CD4-positive, alpha-beta T cell treated with Interleukin-15 for 1 hour (primary cell): ENCODE results near the gene ZNF557.
A peak's percentile ranks its signal among the peaks of the same experiment; 100 is the strongest.

Source experiments
- DNase-seq: peaks from one replicate; pipeline ENCODE4 v3.0.0-alpha.2; 2020

ZNF557 gene

GRCh38 chr19:7076151-7076550 is 6.6 kb downstream of the ZNF557 start:
- DNase-seq, result no peak

- no peak for DNase-seq
Observed at GRCh38 chr19:7078008-7078407, 8.5 kb downstream of the ZNF557 start.

- no peak for DNase-seq
Observed at GRCh38 chr19:7083076-7083956, 13.8 kb downstream of the ZNF557 start.

- no peak for DNase-seq
Observed at GRCh38 chr19:7088999-7089398, 19.5 kb downstream of the ZNF557 start.

- no peak for DNase-seq
Observed at GRCh38 chr19:7098096-7098495, 28.6 kb downstream of the ZNF557 start.

GRCh38 chr19:7098701-7099596 is 29.4 kb downstream of the ZNF557 start:
- DNase-seq, result peak; percentile 90

GRCh38 chr19:7099597-7099921 is 30.1 kb downstream of the ZNF557 start:
- no peak for DNase-seq

DNA sequence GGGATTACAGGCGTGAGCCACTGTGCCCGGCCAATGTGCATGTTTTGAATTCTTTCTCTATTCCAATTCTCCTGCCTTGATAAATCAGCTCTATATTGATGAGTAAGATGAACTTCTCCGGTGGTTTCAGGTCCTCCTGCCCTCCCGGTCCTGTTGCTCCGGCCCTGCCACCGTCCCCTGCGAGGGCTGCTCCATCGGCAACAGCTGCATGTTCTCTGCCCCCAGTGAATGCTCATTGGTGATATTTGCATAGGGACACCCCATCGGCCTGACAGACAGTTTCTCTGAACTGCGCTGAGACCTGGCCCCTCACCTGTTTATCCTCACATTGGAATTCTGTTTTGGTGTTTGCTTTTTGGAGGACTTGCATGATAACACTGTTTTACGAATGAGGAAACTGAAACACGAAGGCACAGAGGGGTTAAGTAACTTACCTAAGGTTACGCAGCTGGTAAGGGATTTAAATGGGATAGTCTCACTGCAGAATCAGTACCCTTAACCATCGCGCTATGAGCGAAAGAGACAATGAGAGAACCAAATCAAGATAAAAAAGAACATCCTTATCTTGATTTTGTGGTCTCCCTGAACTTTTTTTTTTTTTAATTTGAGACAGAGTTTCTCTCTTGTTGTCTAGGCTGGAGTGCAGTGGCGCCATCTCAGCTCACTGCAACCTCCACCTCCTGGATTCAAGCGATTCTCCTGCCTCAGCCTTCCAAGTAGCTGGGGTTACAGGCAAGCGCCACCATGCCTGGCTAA is 32.2 kb downstream of the ZNF557 start:
- DNase-seq, result no peak

DNA sequence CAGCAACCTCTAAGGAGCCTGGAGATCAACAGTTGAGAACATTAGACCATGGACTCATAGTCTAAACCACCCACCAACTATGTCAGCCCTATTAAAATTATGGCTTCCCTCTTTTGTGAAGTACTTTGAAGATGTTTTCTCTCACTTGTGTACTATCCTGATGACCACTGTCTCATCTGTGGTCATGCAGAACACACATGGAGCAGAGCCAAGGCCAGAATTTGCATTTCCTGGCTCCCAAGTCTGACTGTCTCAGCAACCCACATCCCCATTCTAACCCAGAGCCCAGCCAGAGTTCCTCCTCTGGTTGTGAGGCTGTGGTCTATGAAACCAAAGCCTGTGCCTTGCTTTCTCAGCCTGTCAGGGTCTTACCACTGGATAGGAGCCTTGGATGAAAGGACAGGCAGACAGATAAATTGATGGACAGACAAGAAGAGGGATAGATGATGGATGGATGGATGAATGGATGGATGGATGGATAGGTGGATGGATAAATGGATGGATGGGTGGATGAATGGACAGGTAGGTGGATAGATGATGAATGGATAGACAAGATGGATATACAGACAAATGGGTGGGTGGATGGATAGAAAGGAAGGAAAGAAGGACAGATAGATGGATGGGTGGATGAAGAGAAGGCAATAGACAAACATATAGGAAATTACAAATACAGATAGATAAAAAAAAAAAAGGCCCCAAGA is 35.4 kb downstream of the ZNF557 start:
- no peak for DNase-seq

GRCh38 chr19:7106711-7107657 is 37.5 kb downstream of the ZNF557 start:
- no peak for DNase-seq

DNA sequence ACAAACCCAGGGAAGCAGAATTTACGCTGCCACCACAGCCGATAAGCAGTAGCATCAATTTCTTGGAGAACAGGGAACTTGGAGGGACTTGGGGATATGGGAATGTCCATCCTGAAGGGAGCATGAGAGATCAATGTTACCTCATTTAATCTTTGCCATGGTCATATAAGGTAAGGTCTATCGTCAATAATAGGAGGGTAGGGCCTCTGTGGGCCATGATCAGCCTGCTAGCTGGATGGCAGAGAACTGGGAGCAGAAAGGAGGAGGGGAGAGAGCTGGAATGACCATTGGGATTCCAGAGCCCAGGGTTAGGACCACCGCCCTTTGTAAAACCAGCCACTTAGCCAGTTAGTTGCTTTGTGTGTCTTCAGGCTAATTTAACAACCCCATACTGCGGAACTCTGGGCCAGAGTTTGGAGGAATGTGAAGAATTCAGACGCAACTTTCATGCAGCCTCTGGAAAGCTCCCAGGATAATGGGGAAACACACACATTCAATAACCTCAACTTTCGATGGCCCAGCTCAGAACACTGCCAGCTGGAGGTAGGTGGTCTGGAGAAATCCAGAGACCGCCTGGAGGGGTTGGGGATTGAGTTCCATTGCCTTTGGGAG is 40.3 kb downstream of the ZNF557 start:
- no peak for DNase-seq

GRCh38 chr19:7112675-7113074 is 43.2 kb downstream of the ZNF557 start:
- DNase-seq, result no peak

GRCh38 chr19:7113233-7113632 is 43.7 kb downstream of the ZNF557 start:
- no peak for DNase-seq

GRCh38 chr19:7115721-7116120 is 46.2 kb downstream of the ZNF557 start:
- no peak for DNase-seq

GRCh38 chr19:7117248-7117647 is 47.7 kb downstream of the ZNF557 start:
- DNase-seq, result no peak

- DNase-seq, result no peak
Observed at GRCh38 chr19:7119582-7119981, 50.1 kb downstream of the ZNF557 start.

GRCh38 chr19:7120499-7120898 is 51.0 kb downstream of the ZNF557 start:
- DNase-seq, result no peak

DNA sequence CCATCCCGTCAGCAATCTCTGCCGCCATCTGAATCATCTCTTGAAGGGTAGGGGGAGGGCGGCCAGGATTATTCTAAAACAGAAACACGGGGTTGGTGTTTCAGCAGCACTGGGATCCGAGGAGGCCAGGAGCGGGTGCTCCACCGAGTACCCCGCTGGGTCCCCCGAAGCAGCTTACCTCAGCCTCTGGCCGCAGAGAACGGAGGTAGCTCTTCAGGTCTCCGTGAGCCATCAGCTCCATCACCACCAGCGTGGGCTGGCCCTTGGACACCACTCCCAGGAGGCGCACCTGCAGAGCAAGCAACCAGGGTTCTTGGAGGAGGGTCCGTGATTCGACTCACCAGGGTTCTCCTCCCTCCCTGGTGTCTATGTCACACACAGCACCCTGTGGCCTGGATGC is 53.2 kb downstream of the ZNF557 start:
- DNase-seq, result no peak

- DNase-seq, result no peak
Observed at GRCh38 chr19:7124782-7125181, 55.3 kb downstream of the ZNF557 start.

DNA sequence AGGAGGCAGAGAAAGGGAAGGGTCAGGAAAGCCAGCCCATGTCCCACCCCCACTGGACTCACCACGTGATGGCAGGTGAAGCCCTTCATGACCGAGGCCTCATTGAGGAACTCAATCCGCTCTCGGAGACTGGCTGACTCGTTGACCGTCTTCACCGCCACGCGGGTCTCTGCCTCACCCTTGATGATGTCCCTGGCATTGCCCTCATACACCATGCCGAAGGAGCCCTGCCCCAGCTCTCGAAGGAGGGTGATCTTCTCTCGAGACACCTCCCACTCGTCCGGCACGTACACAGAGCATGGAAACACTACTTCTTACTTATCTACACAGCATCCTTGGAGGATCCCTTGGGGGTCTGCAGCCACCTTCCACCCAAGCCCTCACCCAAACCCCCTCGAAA is 55.7 kb downstream of the ZNF557 start:
- no peak for DNase-seq

GRCh38 chr19:7126132-7126531 is 56.6 kb downstream of the ZNF557 start:
- DNase-seq, result no peak
